Measurements from ENCODE around the gene ACSM4. TPM values are rescaled to one million over a fixed set of nuclear protein-coding genes. Genes with fewer than 3 reads are reported as not detected.
"Not testable (repeated sequence)": the region's sequence is repeated elsewhere in the genome, so short reads cannot be mapped to it uniquely, and the experiment has no call there.

Gene ACSM4
- total and polyA plus RNA-seq, 2 of the 8 experiments (the other 6 are each of a cell fraction or from before 2014, with no cell fraction given), result not detected

DNA sequence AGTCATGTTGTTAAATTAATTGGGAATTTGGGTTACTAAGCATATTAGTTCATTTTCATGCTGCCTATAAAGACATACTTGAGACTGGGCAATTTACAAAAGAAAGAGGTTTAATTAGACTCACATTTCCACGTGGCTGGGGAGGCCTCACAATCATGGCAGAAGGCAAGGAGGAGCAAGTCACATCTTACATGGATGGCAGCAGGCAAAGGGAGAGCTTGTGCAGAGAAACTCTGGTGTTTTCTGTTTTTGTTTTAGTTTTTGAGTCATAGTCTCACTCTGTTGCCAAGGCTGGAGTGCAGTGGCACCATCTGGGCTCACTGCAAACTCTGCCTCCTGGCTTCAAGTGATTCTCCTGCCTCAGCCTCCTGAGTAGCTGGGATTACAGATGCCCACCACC, 13.3 kb upstream of the ACSM4 start:
- H2BK120ac ChIP-seq (replicated peaks; ENCODE audit: low read depth, low read length); H4K8ac ChIP-seq (ENCODE audit: extremely low read depth, insufficient read depth, low read length); H4K20me1 ChIP-seq (replicated peaks in 1 of 2; ENCODE audit: control insufficient read depth in 1 of 2, insufficient read depth in 2 of 2, low read length in 2 of 2); H3K79me2 ChIP-seq (ENCODE audit: control insufficient read depth in 1 of 2, insufficient read depth in 2 of 2, low read length in 2 of 2); H3K27me3 ChIP-seq (replicated peaks in 1 of 4; ENCODE audit: control insufficient read depth in 3 of 4, extremely low read depth in 1 of 4, insufficient read depth in 3 of 4, low read length in 3 of 4); H3K23ac ChIP-seq (ENCODE audit: insufficient read length); H3K36me3 ChIP-seq (ENCODE audit: control insufficient read depth in 2 of 4, insufficient read depth in 4 of 4, low read length in 3 of 4); H2BK15ac ChIP-seq (ENCODE audit: low read length); POLR2A ChIA-PET (ENCODE audit: partially characterized antibody); H4K5ac ChIP-seq (ENCODE audit: insufficient read length, low read depth, low read length); FAIRE-seq; H3K4me1 ChIP-seq (replicated peaks in 1 of 4; ENCODE audit: control insufficient read depth in 3 of 4, insufficient read depth in 4 of 4, low read length in 3 of 4); H2BK5ac ChIP-seq (ENCODE audit: low read depth, low read length); H3K23me2 ChIP-seq (ENCODE audit: low read depth, low read length); H2BK20ac ChIP-seq (ENCODE audit: low read length); H2AFZ ChIP-seq (ENCODE audit: low read length); H3K4ac ChIP-seq (replicated peaks; ENCODE audit: insufficient read length, low read depth, low read length); H3K14ac ChIP-seq (ENCODE audit: insufficient read length); DNase-seq (ENCODE audit: low read depth in 1 of 2, low spot score in 2 of 2); H3K4me2 ChIP-seq (ENCODE audit: insufficient read depth in 1 of 2, low read depth in 2 of 2, low read length in 2 of 2); H2AK5ac ChIP-seq (ENCODE audit: low read depth, low read length); H3K18ac ChIP-seq (ENCODE audit: extremely low read depth, low read length); H3K9ac ChIP-seq (replicated peaks in 1 of 4; ENCODE audit: extremely low read depth in 1 of 4, low read depth in 3 of 4, low read length in 3 of 4); H4K91ac ChIP-seq (replicated peaks; ENCODE audit: insufficient read length, low read length); H3K56ac ChIP-seq (replicated peaks; ENCODE audit: insufficient read length, low read depth, low read length); H3K27ac ChIP-seq (ENCODE audit: low read depth, low read length); H2BK12ac ChIP-seq (ENCODE audit: low read depth, low read length); H3K79me1 ChIP-seq (ENCODE audit: low read depth, low read length): not testable (repeated sequence)
- 0 out of 8 replicates have a peak overlapping the region, but pooled peaks of 1 of the 4 experiments have one; percentile 9 for H3K4me3 ChIP-seq (ENCODE audit: extremely low read depth in 1 of 4, insufficient read depth in 2 of 4, low read depth in 3 of 4, low read length in 4 of 4)
- CTCF ChIA-PET (ENCODE audit: partially characterized antibody), result interaction anchor here (1.4 kb wide), 1 partner anchor 30 kb away, joined by 4 read pairs; no protein-coding TSS in a partner anchor
- WGBS, 2 experiments (ENCODE audit: extremely low coverage in 1 of 2, insufficient coverage in 1 of 2, insufficient read length in 1 of 2, insufficient replicate concordance in 2 of 2, low coverage in 1 of 2, low lambda C conversion rate in 2 of 2, missing lambda C conversion rate in 1 of 2), result 50% methylated on average over 1 of the region's 1 CpG; no CpG with 5 or more reads in 1 of the 2 experiments
- peaks cover 16 to 29% of the 10 kb centered on the region in 2 experiments for H3K9me3 ChIP-seq (ENCODE audit: insufficient read depth in 2 of 2, low read depth in 1 of 2, low read length in 1 of 2)

Measured in H1 (cell line).